Measurements from ENCODE around the gene SH3BP4.

Gene SH3BP4

GRCh38 chr2:234991290-234991689, 39.5 kb downstream of the SH3BP4 start:
- Histone ChIP-seq H3K9me3 (ENCODE audit: insufficient read depth, low read depth, low read length) (no peaks in the 10 kb centered on the region), H3K4me1 (ENCODE audit: insufficient read depth, low read length) (peaks cover 22% of the 10 kb centered on the region), H3K27ac (ENCODE audit: low read length) (no peak overlapping the region), H3K4me3 (ENCODE audit: low read length) (no peak overlapping the region), H3K36me3 (ENCODE audit: insufficient read depth, low read depth, low read length) (peaks cover 13% of the 10 kb centered on the region), H3K27me3 (ENCODE audit: insufficient read depth, low read length) (no peaks in the 10 kb centered on the region), H3K9ac (ENCODE audit: low read depth, low read length) (no peak overlapping the region)

GRCh38 chr2:234991793-234992192, 40.0 kb downstream of the SH3BP4 start:
- Histone ChIP-seq H3K36me3 (ENCODE audit: insufficient read depth, low read depth, low read length) (peaks cover 13% of the 10 kb centered on the region), H3K9me3 (ENCODE audit: insufficient read depth, low read depth, low read length) (no peaks in the 10 kb centered on the region), H3K4me1 (ENCODE audit: insufficient read depth, low read length) (peaks cover 23% of the 10 kb centered on the region), H3K27me3 (ENCODE audit: insufficient read depth, low read length) (no peaks in the 10 kb centered on the region), H3K4me3 (ENCODE audit: low read length) (no peak overlapping the region), H3K27ac (ENCODE audit: low read length) (no peak overlapping the region), H3K9ac (ENCODE audit: low read depth, low read length) (no peak overlapping the region)

GRCh38 chr2:234992196-234992595, 40.4 kb downstream of the SH3BP4 start:
- Histone ChIP-seq H3K27me3 (ENCODE audit: insufficient read depth, low read length) (no peaks in the 10 kb centered on the region), H3K36me3 (ENCODE audit: insufficient read depth, low read depth, low read length) (peaks cover 17% of the 10 kb centered on the region), H3K4me3 (ENCODE audit: low read length) (no peak overlapping the region), H3K9ac (ENCODE audit: low read depth, low read length) (no peak overlapping the region), H3K27ac (ENCODE audit: low read length) (no peak overlapping the region), H3K4me1 (ENCODE audit: insufficient read depth, low read length) (peaks cover 26% of the 10 kb centered on the region), H3K9me3 (ENCODE audit: insufficient read depth, low read depth, low read length) (no peaks in the 10 kb centered on the region)

- peaks cover 26% of the 10 kb centered on the region for H3K4me1 ChIP-seq (ENCODE audit: insufficient read depth, low read length)
- H3K27ac ChIP-seq (ENCODE audit: low read length): no peak overlapping the region
- H3K9me3 ChIP-seq (ENCODE audit: insufficient read depth, low read depth, low read length): no peaks in the 10 kb centered on the region
- H3K4me3 ChIP-seq (ENCODE audit: low read length): no peak overlapping the region
- peaks cover 21% of the 10 kb centered on the region for H3K36me3 ChIP-seq (ENCODE audit: insufficient read depth, low read depth, low read length)
- H3K9ac ChIP-seq (ENCODE audit: low read depth, low read length): no peak overlapping the region
- no peaks in the 10 kb centered on the region for H3K27me3 ChIP-seq (ENCODE audit: insufficient read depth, low read length)
Measured at GRCh38 chr2:234992624-234993349, 41.0 kb downstream of the SH3BP4 start.

GRCh38 chr2:234993541-234993981, 41.7 kb downstream of the SH3BP4 start:
- Histone ChIP-seq H3K36me3 (ENCODE audit: insufficient read depth, low read depth, low read length) (peaks cover 25% of the 10 kb centered on the region), H3K9ac (ENCODE audit: low read depth, low read length) (no peak overlapping the region), H3K4me1 (ENCODE audit: insufficient read depth, low read length) (peaks cover 26% of the 10 kb centered on the region), H3K27ac (ENCODE audit: low read length) (no peak overlapping the region), H3K27me3 (ENCODE audit: insufficient read depth, low read length) (no peaks in the 10 kb centered on the region), H3K9me3 (ENCODE audit: insufficient read depth, low read depth, low read length) (no peaks in the 10 kb centered on the region), H3K4me3 (ENCODE audit: low read length) (no peak overlapping the region)

- Histone ChIP-seq H3K4me1 (ENCODE audit: insufficient read depth, low read length) (peaks cover 30% of the 10 kb centered on the region), H3K4me3 (ENCODE audit: low read length) (no peak overlapping the region), H3K9ac (ENCODE audit: low read depth, low read length) (no peak overlapping the region; the same call in 1 of the 2 replicates), H3K27me3 (ENCODE audit: insufficient read depth, low read length) (no peaks in the 10 kb centered on the region), H3K27ac (ENCODE audit: low read length) (peak overlapping the region; percentile 62), H3K9me3 (ENCODE audit: insufficient read depth, low read depth, low read length) (no peaks in the 10 kb centered on the region), H3K36me3 (ENCODE audit: insufficient read depth, low read depth, low read length) (peaks cover 35% of the 10 kb centered on the region)
Measured at GRCh38 chr2:234994438-234995321, 42.9 kb downstream of the SH3BP4 start.

- Histone ChIP-seq H3K9ac (ENCODE audit: low read depth, low read length) (peak overlapping the region; percentile 21; the same call in 1 of the 2 replicates), H3K4me1 (ENCODE audit: insufficient read depth, low read length) (peaks cover 30% of the 10 kb centered on the region), H3K9me3 (ENCODE audit: insufficient read depth, low read depth, low read length) (no peaks in the 10 kb centered on the region), H3K36me3 (ENCODE audit: insufficient read depth, low read depth, low read length) (peaks cover 36% of the 10 kb centered on the region), H3K4me3 (ENCODE audit: low read length) (no peak overlapping the region), H3K27ac (ENCODE audit: low read length) (peak overlapping the region; percentile 62), H3K27me3 (ENCODE audit: insufficient read depth, low read length) (no peaks in the 10 kb centered on the region)
Measured at GRCh38 chr2:234995332-234996068, 43.7 kb downstream of the SH3BP4 start.

- Histone ChIP-seq H3K36me3 (ENCODE audit: insufficient read depth, low read depth, low read length) (peaks cover 36% of the 10 kb centered on the region), H3K27me3 (ENCODE audit: insufficient read depth, low read length) (no peaks in the 10 kb centered on the region), H3K4me1 (ENCODE audit: insufficient read depth, low read length) (peaks cover 30% of the 10 kb centered on the region), H3K9ac (ENCODE audit: low read depth, low read length) (peak overlapping the region; percentile 46; the same call in 1 of the 2 replicates), H3K4me3 (ENCODE audit: low read length) (no peak overlapping the region; the same call in 1 of the 2 replicates), H3K9me3 (ENCODE audit: insufficient read depth, low read depth, low read length) (no peaks in the 10 kb centered on the region), H3K27ac (ENCODE audit: low read length) (peak overlapping the region; percentile 65)
Measured at GRCh38 chr2:234996069-234996940, 44.5 kb downstream of the SH3BP4 start.

- H3K9ac ChIP-seq (ENCODE audit: low read depth, low read length): peak overlapping the region; percentile 46; the same call in 1 of the 2 replicates
- H3K27ac ChIP-seq (ENCODE audit: low read length): peak overlapping the region; percentile 65
Measured at GRCh38 chr2:234996941-234997270, 45.1 kb downstream of the SH3BP4 start.

GRCh38 chr2:234997389-234997788, 45.6 kb downstream of the SH3BP4 start:
- H3K36me3 ChIP-seq (ENCODE audit: insufficient read depth, low read depth, low read length): peaks cover 41% of the 10 kb centered on the region
- H3K4me1 ChIP-seq (ENCODE audit: insufficient read depth, low read length): peaks cover 30% of the 10 kb centered on the region
- H3K27ac ChIP-seq (ENCODE audit: low read length): no peak overlapping the region
- no peaks in the 10 kb centered on the region for H3K27me3 ChIP-seq (ENCODE audit: insufficient read depth, low read length)
- peak overlapping the region; percentile 46; the same call in 1 of the 2 replicates for H3K9ac ChIP-seq (ENCODE audit: low read depth, low read length)
- no peak overlapping the region for H3K4me3 ChIP-seq (ENCODE audit: low read length)
- no peaks in the 10 kb centered on the region for H3K9me3 ChIP-seq (ENCODE audit: insufficient read depth, low read depth, low read length)

More at GRCh38 chr2:234996941-234997270, 45.1 kb downstream of the SH3BP4 start:
- Histone ChIP-seq H3K4me3 (ENCODE audit: low read length) (no peak overlapping the region), H3K9me3 (ENCODE audit: insufficient read depth, low read depth, low read length) (no peaks in the 10 kb centered on the region), H3K27me3 (ENCODE audit: insufficient read depth, low read length) (no peaks in the 10 kb centered on the region), H3K36me3 (ENCODE audit: insufficient read depth, low read depth, low read length) (peaks cover 36% of the 10 kb centered on the region), H3K4me1 (ENCODE audit: insufficient read depth, low read length) (peaks cover 30% of the 10 kb centered on the region)

Measured in iPS-20b (cell line).